ENCODE measurements around the gene SLC24A3. TPM values are rescaled to one million over a fixed set of nuclear protein-coding genes. Genes with fewer than 3 reads are reported as not detected.
"Not testable (repeated sequence)": the region's sequence is repeated elsewhere in the genome, so short reads cannot be mapped to it uniquely, and the experiment has no call there.

The SLC24A3 gene
- total RNA-seq, 2 donors from 2014 or later: 20.4 to 25.3 TPM

DNA sequence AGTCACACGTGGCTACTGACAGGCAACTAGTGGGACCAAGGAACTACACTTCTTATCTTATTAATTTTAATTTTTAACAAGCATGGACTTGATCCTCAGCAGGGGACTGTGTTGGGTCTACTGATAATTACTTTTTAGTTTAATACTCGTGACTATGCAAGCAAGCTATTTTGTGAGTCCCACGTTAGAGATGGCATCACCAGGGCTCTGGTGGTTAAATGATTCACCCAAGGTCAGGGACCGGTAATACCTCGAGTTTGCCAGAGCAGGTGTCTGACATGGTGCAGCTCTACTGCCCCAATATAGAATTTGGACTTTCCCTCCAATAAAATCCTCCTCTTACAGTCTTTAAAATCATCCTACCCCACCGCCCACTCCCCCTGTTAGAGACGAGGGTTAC lies 447.0 kb downstream of the SLC24A3 start:
- no peak for DNase-seq (ENCODE audit: low spot score)
- intact Hi-C loops (cut with DNase I): loop anchor here in 1 of 2 donors (10.0 kb wide), 1 partner anchor 1035 kb away; no protein-coding TSS in a partner anchor

DNA sequence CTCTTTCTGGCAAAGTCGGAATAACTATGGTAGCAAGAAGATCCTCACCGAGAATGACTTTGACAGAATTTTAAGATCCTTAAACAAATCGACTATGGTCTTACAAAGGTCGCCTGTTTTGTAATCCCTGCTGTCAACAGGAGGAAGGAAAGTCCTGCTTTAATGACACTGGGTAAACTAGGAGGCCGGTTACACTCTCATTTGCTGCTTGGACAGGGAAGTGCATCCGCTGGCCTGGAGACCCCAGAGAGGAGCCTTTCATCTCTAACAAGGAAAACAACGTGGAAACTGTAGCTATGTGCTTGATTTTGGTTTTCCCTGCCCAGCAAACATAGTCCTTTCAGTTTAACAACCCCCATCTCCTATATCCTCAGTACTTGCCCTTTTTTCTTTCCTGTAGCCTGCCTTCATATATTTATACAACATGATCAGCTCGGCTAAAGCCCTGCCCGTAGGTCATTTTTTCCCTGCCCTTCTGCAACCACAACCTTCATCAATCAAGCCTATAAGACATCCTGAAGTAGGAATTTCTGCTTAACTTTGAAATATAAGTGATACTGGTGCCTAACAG lies 448.5 kb downstream of the SLC24A3 start:
- DNase-seq (ENCODE audit: low spot score): no peak
- intact Hi-C loops (cut with DNase I): loop anchor here (2.0 to 10.0 kb wide), 3 partner anchors 448 to 1046 kb away; partner anchors contain the start of gene SLC24A3 (in 1 of the 2)

DNA sequence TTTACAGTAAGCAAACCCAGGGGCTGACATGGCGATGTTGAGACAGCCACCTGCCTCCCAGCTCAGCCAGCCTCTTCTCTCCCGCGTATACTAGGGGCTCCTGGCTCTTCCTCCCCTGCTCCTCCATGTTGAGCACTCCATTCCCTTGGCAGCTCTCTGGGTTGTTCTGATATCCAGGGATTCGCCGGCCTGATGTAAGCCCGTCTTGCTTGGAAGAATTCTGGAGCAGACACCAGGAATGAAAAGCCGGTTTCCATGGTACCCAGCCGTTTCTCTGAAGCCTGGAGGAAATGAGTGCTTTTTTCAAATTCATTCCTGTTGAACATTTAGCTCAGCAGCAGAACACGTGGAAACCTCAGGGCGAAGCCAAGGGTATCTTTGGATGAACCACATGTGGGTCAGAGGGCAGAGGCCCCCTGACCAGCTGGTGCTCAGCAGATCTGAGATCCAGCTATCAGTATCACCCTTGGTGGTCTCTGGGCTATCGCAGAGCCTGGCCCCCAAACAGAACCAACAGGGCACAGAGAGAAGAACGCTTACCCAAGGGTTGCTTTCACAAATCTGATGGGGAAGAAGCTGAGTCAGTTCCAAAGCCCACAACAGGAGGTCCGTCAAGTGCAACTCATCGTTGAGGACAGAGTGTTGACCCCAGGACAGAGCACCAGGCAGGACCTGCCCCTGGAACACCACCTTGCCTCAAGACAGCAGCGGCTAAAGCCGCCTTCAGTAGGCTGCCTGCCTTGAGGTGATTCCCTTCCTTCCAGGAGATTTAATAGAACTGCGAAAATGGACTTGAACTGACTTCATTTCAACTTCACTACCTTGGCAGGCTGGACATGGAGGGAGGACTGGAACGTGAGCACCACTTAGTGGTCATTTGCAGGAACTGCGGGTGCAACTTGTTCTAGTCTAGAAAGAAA lies 449.5 kb downstream of the SLC24A3 start:
- intact Hi-C loops (cut with DNase I): loop anchor here (2.0 to 10.0 kb wide), 3 partner anchors 449 to 1047 kb away; partner anchors contain the start of gene SLC24A3 (in 1 of the 2)
- no peak for DNase-seq (ENCODE audit: low spot score)

DNA sequence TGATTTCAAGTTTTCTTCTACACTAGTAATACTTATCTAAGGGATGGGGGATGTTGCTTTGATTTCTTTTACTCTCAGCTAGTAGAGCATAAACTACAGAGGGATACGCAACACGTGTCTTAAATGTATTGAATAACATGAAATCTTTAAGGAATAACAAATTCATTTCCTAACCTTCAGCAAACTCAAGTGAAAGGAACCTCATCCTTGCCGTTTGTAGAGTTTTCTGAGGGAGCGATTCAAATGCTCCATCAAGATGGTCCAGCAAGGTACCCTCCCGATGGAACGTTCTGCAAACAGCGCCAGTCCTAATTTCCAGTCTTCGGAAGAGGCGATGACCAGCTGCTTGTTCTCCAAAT lies 450.2 kb downstream of the SLC24A3 start:
- intact Hi-C loops (cut with DNase I): loop anchor here in 1 of 2 donors (5.0 to 10.0 kb wide), 2 partner anchors 455 to 1048 kb away; no protein-coding TSS in a partner anchor
- no peak for DNase-seq (ENCODE audit: low spot score)

DNA sequence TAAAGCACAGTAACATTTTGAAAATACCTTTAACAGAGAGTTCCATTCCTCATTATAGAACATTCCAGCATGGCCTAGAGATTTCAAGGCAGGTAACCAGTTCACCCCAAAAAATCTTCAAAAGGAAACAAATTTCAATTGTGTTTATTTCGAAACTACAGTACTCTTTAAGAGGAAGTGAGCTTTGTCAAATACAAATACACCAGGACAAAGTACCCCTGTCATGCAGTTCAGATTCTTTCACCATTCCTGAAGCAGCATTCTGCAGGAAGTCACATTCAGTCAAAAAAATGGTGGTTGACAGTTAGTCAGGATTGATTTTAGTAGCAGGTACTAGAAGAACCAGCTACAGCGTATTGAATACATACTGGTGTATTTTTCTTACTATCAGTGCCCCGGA lies 456.0 kb downstream of the SLC24A3 start:
- intact Hi-C loops (cut with DNase I): loop anchor here in 1 of 2 donors (10.0 kb wide), 1 partner anchor 1054 kb away; no protein-coding TSS in a partner anchor
- no peak for DNase-seq (ENCODE audit: low spot score)

DNA sequence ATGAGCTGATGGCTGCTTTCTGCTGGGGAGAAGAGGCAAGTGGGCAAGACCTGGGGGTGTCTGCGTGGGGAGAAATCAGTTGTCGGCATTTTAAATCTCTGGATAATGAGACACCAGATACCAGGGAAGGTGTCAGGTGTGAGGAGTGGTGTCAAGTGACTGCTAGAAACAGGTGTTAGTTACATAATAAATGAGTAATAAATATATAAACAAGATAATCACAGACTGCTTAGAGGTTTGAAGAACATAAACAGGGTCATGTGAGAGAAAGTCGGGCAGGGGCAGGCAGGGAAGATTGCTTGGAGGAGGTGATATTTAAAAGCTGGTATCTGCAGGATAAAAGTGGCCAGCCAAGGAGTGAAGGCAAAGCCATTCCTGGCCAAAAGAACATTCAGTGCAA lies 458.4 kb downstream of the SLC24A3 start:
- intact Hi-C loops (cut with DNase I): no loop called here
- no peak for DNase-seq (ENCODE audit: low spot score)

DNA sequence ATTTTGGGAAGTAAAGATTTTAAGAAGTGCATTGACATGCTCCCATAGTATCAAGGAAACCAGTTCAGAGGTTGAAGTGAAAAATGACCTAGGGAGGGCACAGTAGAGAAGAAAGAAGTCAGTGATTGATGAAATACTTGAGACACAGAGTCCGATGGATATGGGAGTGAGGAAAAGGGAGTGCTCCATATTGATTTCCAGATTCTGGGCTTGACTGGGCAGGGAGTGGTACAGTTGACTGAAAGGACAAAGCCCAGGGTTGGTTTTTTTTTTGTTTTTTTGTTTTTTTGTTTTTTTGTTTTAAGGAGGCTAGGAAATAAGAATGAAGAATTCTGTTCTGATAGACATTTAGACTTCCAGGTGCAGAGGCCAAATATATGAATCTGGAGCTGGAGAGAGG lies 458.9 kb downstream of the SLC24A3 start:
- DNase-seq (ENCODE audit: low spot score): no peak
- intact Hi-C loops (cut with DNase I): no loop called here

DNA sequence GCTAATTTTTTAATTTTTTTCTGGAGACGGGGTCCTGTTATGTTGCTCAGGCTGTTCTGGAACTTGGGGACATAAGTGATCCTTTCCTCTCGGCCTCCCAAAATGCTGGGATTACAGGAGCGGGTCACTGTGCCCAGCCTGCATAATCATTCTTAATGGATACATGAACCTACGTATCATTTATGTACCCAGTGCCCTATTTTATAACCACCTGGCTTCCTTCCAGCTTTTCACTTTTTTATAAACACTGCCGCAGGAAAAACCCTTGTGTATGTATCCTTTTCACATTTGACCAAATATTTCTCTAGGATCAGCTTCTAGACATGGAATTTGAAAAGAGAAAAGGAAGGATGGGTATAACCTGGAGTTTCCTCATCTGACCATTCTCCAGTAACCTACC lies 460.1 kb downstream of the SLC24A3 start:
- intact Hi-C loops (cut with DNase I): no loop called here
- DNase-seq (ENCODE audit: low spot score): no peak

DNA sequence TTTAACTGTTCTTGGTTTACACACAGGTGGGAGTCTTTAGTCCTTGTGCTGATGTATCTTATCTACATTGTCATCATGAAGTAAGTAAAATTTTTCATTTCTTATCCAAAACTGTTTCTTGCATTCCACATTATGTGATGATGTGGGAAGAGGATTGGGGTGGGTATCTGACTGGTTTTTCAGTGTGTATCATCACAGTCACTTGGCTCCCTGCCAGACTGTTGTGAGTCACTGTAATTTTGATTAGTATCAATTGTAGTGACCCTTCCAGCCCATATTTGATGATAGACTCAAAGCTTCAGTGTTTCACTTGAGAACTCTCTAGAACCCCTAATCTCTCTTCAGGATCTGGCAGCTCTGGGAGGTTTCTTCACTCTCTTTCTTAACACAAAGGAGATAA lies 461.1 kb downstream of the SLC24A3 start:
- intact Hi-C loops (cut with DNase I): no loop called here
- no peak for DNase-seq (ENCODE audit: low spot score)

DNA sequence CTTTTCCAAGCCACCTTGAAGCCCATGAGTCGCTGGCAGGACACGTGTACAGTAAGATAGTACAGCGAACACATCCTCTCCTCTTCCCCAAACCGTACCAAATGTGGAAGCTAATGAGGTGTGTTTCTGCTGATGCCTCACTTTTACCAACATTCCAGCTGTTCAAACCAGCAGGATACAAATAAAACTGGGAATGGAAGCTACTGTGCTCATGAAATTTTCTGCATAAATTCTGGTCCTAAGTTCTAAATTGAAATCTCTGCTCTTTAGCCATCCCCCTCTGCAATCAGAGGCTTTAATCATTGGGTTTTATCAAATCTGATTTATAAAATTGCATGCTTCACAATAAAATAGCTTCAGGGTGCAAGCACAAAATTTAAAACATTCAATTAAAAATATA lies 463.8 kb downstream of the SLC24A3 start:
- no peak for DNase-seq (ENCODE audit: low spot score)
- intact Hi-C loops (cut with DNase I): no loop called here

DNA sequence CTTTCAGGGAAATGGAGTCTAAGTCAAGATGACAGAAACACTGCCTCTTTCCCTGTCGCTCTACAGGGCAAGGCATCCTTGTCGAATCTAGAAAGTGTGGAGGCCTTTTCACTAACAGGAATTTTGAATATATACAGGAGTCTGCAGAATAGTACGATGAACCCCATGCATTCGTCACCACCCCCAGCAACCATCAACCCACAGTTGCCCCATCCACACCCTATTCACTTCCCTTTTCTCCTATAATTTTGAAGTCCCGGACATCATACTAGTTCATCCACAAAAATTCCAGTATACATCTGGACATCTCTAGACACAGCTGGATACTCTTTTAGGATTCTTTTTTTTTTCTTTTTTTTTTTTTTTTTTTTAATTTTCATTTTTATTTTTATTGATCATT lies 464.9 kb downstream of the SLC24A3 start:
- intact Hi-C loops (cut with DNase I): no loop called here
- no peak for DNase-seq (ENCODE audit: low spot score)

DNA sequence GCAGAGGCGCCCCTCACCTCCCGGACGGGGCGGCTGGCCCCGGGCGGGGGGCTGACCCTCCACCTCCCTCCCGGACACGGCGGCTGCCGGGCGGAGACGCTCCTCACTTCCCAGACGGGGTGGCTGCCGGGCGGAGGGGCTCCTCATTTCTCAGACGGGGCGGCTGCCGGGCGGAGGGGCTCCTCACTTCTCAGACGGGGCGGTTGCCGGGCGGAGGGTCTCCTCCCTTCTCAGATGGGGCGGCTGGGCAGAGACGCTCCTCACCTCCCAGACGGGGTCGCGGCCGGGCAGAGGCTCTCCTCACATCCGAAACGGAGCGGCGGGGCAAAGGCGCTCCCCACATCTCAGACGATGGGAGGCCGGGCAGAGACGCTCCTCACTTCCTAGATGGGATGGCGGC lies 466.1 kb downstream of the SLC24A3 start:
- DNase-seq (ENCODE audit: low spot score); intact Hi-C loops (cut with DNase I): not testable (repeated sequence)

DNA sequence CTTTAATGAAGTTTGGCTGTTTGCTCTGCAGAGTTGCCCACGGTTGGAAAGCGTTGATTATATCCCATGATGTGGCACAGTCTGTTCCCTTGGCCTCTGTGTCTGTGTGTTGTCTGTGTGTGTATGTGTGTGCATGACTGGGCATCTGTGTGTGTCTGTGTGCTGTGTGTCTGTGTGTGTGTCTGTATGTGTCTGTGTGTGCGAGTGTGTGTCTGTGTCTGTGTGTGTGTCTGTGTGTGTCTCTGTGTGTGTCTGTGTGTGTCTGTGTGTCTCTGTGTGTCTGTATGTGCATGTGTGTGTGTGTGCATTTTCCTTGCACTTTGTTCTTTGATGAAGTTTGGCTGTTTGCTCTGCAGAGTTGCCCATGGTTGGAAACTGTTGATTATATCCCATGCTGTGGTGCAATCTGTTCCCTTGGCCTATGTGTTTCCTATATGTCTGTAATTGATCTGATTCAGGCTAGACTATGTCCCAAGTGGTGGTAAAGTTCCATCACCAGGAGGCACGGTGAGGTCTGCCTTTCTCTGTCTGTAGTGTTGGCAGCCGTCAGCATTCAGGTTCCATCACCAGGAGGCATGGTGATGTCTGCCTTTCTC lies 467.6 kb downstream of the SLC24A3 start:
- no peak for DNase-seq (ENCODE audit: low spot score)
- intact Hi-C loops (cut with DNase I): no loop called here

DNA sequence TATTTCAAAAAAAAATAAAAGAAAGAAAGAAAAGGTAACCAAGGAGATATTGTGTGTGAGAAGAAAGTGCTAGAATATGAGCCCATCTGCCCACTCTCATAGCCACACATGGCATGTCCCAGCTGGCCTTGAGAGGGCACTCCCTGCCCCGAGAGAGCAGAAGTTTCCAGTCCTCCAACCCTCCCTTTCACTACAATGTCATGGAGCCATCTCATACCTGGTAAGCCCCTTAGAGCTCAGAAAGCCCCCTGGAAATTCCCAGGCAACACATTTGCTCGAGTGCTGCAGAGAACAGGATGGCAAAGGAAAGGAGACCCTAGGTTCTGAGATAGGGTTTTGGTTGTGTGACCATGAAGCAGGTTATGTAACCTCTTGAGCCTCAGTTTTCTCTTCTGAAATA lies 469.8 kb downstream of the SLC24A3 start:
- intact Hi-C loops (cut with DNase I): no loop called here
- DNase-seq (ENCODE audit: low spot score): no peak

DNA sequence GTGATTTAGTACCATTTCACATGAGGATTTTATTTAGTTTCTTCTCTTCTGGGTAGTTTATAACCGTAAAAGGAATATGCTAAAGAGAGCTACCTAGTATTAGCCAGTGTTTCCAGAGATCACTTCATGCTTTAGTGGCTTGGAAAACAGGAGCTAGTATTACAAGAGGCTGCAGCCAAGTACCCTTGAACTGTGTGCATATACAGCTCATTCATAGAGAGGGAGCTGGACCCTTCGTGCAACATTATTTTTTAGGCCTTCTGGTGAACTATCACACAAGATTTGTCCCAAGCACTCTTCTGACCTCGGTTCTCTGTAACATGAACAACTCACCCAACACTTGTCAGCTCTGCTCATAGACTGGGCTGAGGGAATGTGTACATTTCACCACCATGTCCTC lies 470.7 kb downstream of the SLC24A3 start:
- intact Hi-C loops (cut with DNase I): no loop called here
- DNase-seq (ENCODE audit: low spot score): no peak

DNA sequence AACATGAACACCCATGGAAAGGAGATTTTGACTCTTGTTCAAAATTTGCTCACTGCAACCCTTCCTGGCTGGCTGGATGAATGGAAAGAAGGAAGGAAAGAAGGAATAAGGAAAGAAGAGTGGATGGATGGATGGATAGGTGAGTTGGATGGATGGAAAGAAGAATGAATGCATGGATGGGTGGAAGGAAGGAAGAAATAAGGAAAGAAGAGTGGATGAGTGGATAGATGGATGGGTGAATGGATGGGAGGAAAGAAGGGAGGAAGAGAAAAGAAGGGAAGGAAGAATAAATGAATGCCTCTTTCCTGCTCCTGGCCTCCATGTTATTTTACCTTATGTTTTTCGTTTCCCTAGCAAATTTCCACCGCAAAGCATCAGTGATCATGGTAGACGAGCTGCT lies 471.4 kb downstream of the SLC24A3 start:
- intact Hi-C loops (cut with DNase I): no loop called here
- no peak for DNase-seq (ENCODE audit: low spot score)

DNA sequence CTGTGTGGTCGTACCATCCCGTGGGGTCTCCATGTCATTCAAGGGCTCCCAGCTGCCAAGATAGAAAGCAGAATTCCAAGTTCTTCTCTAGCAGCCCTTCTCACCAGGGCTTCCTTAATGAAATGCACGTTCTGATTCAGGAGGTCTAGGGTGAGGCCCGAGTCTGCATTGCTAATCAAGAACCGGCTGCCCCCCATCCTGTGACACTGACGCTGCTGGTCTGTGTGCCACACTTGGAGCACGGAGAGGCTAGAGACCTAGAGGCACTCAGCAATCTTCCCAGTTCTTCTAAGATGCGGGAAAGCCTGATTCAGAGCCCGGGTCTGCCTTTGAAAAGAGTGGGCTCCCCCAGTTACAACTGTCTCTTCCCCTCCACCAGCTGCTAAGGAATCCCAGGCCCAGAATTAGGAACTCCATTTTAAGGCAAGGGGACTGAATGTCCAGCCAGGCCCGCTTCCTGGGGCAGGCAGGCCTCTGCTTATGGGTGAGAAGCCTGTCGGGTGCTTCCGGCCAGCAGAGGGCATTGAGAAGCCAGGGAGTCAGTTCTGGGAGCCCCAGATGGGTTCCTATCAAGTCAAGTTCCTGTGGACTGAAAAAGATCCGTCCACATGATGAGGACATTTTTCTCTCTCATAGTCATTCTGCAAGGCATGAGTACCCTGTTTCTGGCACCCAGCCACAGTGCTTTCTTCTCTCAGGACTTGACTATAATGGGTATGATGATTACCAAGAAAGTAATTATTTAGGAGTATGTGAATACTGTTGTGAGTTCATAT lies 475.8 kb downstream of the SLC24A3 start:
- DNase-seq (ENCODE audit: low spot score): peak; percentile 93
- intact Hi-C loops (cut with DNase I): no loop called here

DNA sequence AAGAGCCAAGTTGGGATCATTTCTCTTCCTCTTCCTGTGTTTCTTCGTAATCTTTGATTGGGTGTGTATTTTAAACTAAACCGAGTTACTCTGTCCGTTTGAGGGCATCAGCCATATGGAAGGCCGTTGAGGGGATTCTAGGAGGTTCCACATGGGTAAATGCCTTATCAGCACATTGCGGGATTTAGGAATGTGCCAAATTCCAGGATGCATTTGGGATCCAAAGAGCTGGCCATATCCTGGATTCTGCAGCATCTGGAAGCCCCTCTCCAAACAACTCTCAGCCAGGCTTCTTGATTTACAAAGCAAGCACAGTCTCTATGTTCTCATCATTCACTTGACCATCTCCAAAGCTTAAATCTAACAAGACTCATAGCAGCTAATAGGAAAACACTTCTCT lies 478.0 kb downstream of the SLC24A3 start:
- intact Hi-C loops (cut with DNase I): loop anchor here (5.0 to 10.0 kb wide), 3 partner anchors 84 to 304 kb away; no protein-coding TSS in a partner anchor
- no peak for DNase-seq (ENCODE audit: low spot score)

DNA sequence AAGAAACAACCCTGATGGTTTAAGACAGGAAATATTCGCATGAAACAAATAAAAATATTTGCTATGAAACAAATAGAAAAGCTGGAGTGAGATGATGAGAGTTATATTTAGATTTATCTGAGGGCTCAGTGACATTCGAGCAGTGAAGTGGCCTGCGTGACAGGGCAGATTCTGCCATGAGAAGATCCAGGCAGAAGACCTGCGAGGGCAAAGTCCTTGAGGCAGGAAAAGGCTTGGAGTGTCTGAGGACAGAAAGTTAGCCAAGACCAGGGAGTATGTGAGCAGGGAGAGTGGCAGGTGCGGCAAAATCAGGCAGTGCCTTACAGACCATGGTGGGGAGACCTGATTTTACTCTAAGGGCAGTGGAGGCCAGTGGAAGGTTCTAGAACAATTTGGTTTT lies 478.7 kb downstream of the SLC24A3 start:
- DNase-seq (ENCODE audit: low spot score): no peak
- intact Hi-C loops (cut with DNase I): loop anchor here (5.0 to 10.0 kb wide), 3 partner anchors 84 to 304 kb away; no protein-coding TSS in a partner anchor

Measured in posterior vena cava (tissue), 2 donors.